OCI-LY7 (cell line): ENCODE measurements around the gene SNX27. TPM values are rescaled to one million over a fixed set of nuclear protein-coding genes. Genes with fewer than 3 reads are reported as not detected.
"Not testable (repeated sequence)": the region's sequence is repeated elsewhere in the genome, so short reads cannot be mapped to it uniquely, and the experiment has no call there.

Experiments used
- BruUV-seq: library from RNA; stranded (reverse); fragments of 400-500 nt; replicated peaks from 2 replicates; lab custom pipeline; 2021; lab: Mats Ljungman, UMichigan
- CTCF ChIA-PET: fragments of 300-600 bp; sonication (Branson Sonifier 250); formaldehyde crosslinking; loops from one replicate; lab custom pipeline; 2022; ENCODE audit warnings: antibody characterized with exemption; ENCODE audit not compliant: unreplicated experiment; lab: Charles Lee
- POLR2A ChIA-PET: fragments of 300-600 bp; sonication (Branson Sonifier 250); formaldehyde crosslinking; loops from one replicate; lab custom pipeline; 2022; ENCODE audit warnings: antibody characterized with exemption; lab: Charles Lee
- DNase-seq: peaks from one replicate; pipeline ENCODE4 v3.0.0-alpha.2; 2015; ENCODE audit warnings: low spot score
- H2AFZ ChIP-seq: fragments of 200-600 bp; sonication (generic), shearing (Covaris generic); 2 replicates; pipeline ENCODE4 v1.6.1; 2014; ENCODE audit warnings: mild to moderate bottlenecking, antibody characterized with exemption, low read length, moderate library complexity
- H3K27ac ChIP-seq: fragments of 200-600 bp; sonication (generic); 2 replicates; pipeline ENCODE4 v1.5.1; 2014; ENCODE audit warnings: mixed run types, low read depth, mild to moderate bottlenecking, moderate library complexity, low read length, inconsistent platforms; ENCODE audit not compliant: poor library complexity, severe bottlenecking
- H3K36me3 ChIP-seq: fragments of 200-600 bp; sonication (generic); 2 replicates; pipeline ENCODE4 v1.6.1; 2014; ENCODE audit warnings: mild to moderate bottlenecking, antibody characterized with exemption, low read length, moderate library complexity, mixed read lengths; ENCODE audit not compliant: insufficient read depth
- H3K4me1 ChIP-seq: fragments of 200-600 bp; sonication (generic); 2 replicates; pipeline ENCODE4 v1.5.1; 2014; ENCODE audit warnings: mild to moderate bottlenecking, low read length; ENCODE audit not compliant: insufficient read depth, poor library complexity, severe bottlenecking
- H3K4me2 ChIP-seq: fragments of 200-600 bp; sonication (generic); 2 replicates; pipeline ENCODE4 v1.6.1; 2014; ENCODE audit warnings: mild to moderate bottlenecking, low read length
- H3K4me3 ChIP-seq: fragments of 200-600 bp; sonication (generic); 2 replicates; pipeline ENCODE4 v1.5.1; 2014; ENCODE audit warnings: mild to moderate bottlenecking, low read depth, low read length; ENCODE audit not compliant: poor library complexity, severe bottlenecking
- H3K79me2 ChIP-seq: fragments of 200-600 bp; sonication (generic); 2 replicates; pipeline ENCODE4 v1.6.1; 2016; ENCODE audit warnings: low read depth, mild to moderate bottlenecking, low read length, moderate library complexity, mixed read lengths; ENCODE audit not compliant: insufficient read depth
- H3K9me2 ChIP-seq: fragments of 200-600 bp; sonication (generic); 2 replicates; pipeline ENCODE4 v1.6.1; 2016; ENCODE audit warnings: mild to moderate bottlenecking, low read length, mixed read lengths; ENCODE audit not compliant: insufficient read depth
- H3K9me3 ChIP-seq: fragments of 200-600 bp; sonication (generic); 2 replicates; pipeline ENCODE4 v1.6.1; 2014; ENCODE audit warnings: mild to moderate bottlenecking, mixed run types, low read length, mixed read lengths
- H4K20me1 ChIP-seq: fragments of 200-600 bp; sonication (generic); 2 replicates; pipeline ENCODE4 v1.6.1; 2014; ENCODE audit warnings: mild to moderate bottlenecking, antibody characterized with exemption, low read length, moderate library complexity, mixed read lengths; ENCODE audit not compliant: insufficient read depth
- EZH2phosphoT487 ChIP-seq: fragments of 200-600 bp; sonication (generic); IDR thresholded peaks from 2 replicates; pipeline ENCODE4 v1.6.1; 2018; ENCODE audit warnings: low read depth, borderline replicate concordance, mild to moderate bottlenecking, mixed run types, antibody characterized with exemption, low read length, moderate library complexity, mixed read lengths
- intact Hi-C: fragments of 100-400 bp; cut with micrococcal nuclease; formaldehyde crosslinking; loops from one replicate; pipeline ENCODE4 v1.10.0; 2022; ENCODE audit not compliant: unreplicated experiment
- total RNA-seq, 2 experiments: library from RNA; depleted of rRNA in 1 of 2; stranded (reverse); fragments of >200 nt in 1 of 2; shearing (Covaris generic) in 1 of 2; gene quantifications; 2 replicates each; pipeline ENCODE4 v1.2.3, GENCODE V29; 2014 to 2022
- TF ChIP-seq, protein P1 (sequence below): fragments of 200-600 bp; sonication (generic); conservative IDR thresholded peaks from 2 replicates; pipeline ENCODE4 v1.5.1; 2014; ENCODE audit warnings: mild to moderate bottlenecking, antibody characterized with exemption, low read length, moderate library complexity, mixed read lengths

SNX27 gene
- total RNA-seq, 2 experiments from 2014 or later, result 16.4 to 32.0 TPM

DNA sequence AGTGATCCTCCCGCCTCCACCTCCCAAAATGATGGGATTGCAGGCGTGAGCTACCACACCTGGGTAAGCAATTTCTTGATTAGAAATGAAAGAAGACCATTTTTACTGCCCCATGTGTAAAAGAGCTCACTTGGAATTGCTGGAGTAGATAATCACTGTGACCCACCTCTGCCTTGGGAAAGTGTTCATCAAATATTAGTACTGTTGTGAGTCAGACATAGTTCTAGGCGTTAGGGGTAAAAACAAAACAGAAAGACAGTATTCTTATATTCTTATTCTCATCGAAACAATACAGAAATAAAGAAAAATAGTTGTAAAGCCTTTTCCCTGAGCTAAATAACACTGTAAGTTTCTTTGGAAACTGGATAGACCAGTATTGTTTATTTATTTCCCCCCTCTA, 68.5 kb downstream of the SNX27 start:
- Histone ChIP-seq H3K4me1 (no peaks in the 10 kb centered on the region), H3K36me3 (peaks cover 19% of the 10 kb centered on the region; the same call in 1 of the 2 replicates), H3K27ac (no peak overlapping the region), H3K9me2 (no peaks in the 10 kb centered on the region), H4K20me1 (no peaks in the 10 kb centered on the region), H3K79me2 (no peaks in the 10 kb centered on the region), H2AFZ (no peak overlapping the region), H3K4me2 (no peak overlapping the region), H3K4me3 (no peak overlapping the region), H3K9me3 (no peaks in the 10 kb centered on the region)
- no peak for TF ChIP-seq EZH2phosphoT487
- TF ChIP-seq, protein P1, sequence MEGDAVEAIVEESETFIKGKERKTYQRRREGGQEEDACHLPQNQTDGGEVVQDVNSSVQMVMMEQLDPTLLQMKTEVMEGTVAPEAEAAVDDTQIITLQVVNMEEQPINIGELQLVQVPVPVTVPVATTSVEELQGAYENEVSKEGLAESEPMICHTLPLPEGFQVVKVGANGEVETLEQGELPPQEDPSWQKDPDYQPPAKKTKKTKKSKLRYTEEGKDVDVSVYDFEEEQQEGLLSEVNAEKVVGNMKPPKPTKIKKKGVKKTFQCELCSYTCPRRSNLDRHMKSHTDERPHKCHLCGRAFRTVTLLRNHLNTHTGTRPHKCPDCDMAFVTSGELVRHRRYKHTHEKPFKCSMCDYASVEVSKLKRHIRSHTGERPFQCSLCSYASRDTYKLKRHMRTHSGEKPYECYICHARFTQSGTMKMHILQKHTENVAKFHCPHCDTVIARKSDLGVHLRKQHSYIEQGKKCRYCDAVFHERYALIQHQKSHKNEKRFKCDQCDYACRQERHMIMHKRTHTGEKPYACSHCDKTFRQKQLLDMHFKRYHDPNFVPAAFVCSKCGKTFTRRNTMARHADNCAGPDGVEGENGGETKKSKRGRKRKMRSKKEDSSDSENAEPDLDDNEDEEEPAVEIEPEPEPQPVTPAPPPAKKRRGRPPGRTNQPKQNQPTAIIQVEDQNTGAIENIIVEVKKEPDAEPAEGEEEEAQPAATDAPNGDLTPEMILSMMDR, result no peak
- no TSS peak for BruUV-seq
- intact Hi-C loops, result no loop called here
- ChIA-PET CTCF (no interaction called here), POLR2A (no interaction called here)
- DNase-seq, result no peak

- Histone ChIP-seq H3K9me3 (no peaks in the 10 kb centered on the region), H3K27ac (no peak overlapping the region), H3K4me3 (no peak overlapping the region), H3K79me2 (no peaks in the 10 kb centered on the region), H4K20me1 (no peaks in the 10 kb centered on the region), H3K4me2 (no peak overlapping the region), H3K36me3 (peaks cover 21% of the 10 kb centered on the region; the same call in 1 of the 2 replicates), H2AFZ (no peak overlapping the region), H3K9me2 (no peaks in the 10 kb centered on the region), H3K4me1 (no peaks in the 10 kb centered on the region)
- ChIA-PET POLR2A (interaction anchor here (0.7 kb wide), 1 partner anchor 196 kb away, joined by 3 read pairs; no protein-coding TSS in a partner anchor), CTCF (no interaction called here)
- no peak for TF ChIP-seq EZH2phosphoT487
- TF ChIP-seq, protein P1, result no peak
- BruUV-seq, result no TSS peak
- intact Hi-C loops, result no loop called here
- DNase-seq, result no peak
These were observed 69.0 kb downstream of the SNX27 start for GRCh38 chr1:151680826-151681225.

GRCh38 chr1:151681923-151682322, 70.1 kb downstream of the SNX27 start:
- no peak for DNase-seq
- Histone ChIP-seq H3K27ac (no peak overlapping the region), H3K36me3 (peaks cover 21% of the 10 kb centered on the region; the same call in 1 of the 2 replicates), H3K4me2 (no peak overlapping the region), H4K20me1 (no peaks in the 10 kb centered on the region), H3K9me2 (no peaks in the 10 kb centered on the region), H3K4me1 (no peaks in the 10 kb centered on the region), H3K9me3 (no peaks in the 10 kb centered on the region), H3K79me2 (no peaks in the 10 kb centered on the region), H2AFZ (no peak overlapping the region), H3K4me3 (no peak overlapping the region)
- intact Hi-C loops, result no loop called here
- TF ChIP-seq, protein P1, result no peak
- no peak for TF ChIP-seq EZH2phosphoT487
- no TSS peak for BruUV-seq
- ChIA-PET CTCF (no interaction called here), POLR2A (interaction anchor here (1.0 kb wide), 1 partner anchor 218 kb away, joined by 4 read pairs; no protein-coding TSS in a partner anchor)

- H4K20me1 ChIP-seq, CTCF ChIA-PET, intact Hi-C loops, DNase-seq, H3K4me1 ChIP-seq, H3K9me3 ChIP-seq, H2AFZ ChIP-seq, BruUV-seq, H3K4me2 ChIP-seq, POLR2A ChIA-PET, H3K79me2 ChIP-seq, H3K9me2 ChIP-seq, H3K4me3 ChIP-seq, H3K27ac ChIP-seq: not testable (repeated sequence)
- peaks cover 19% of the 10 kb centered on the region; the same call in 1 of the 2 replicates for H3K36me3 ChIP-seq
These were observed 71.1 kb downstream of the SNX27 start for GRCh38 chr1:151682901-151683300.
